ENCODE data around the gene NLRP14. TPM values are rescaled to one million over a fixed set of nuclear protein-coding genes. Genes with fewer than 3 reads are reported as not detected.

Gene NLRP14
- total and polyA plus RNA-seq, 4 donors = 1.0 to 2.6 (median 1.7) TPM

GRCh38 chr11:7050191-7050590 is 29.9 kb downstream of the NLRP14 start:
- Histone ChIP-seq H3K27me3 (ENCODE audit: control insufficient read depth, insufficient read depth, low read length) (no peaks in the 10 kb centered on the region), H3K4me1 (ENCODE audit: control insufficient read depth, insufficient read depth, low read length) (no peaks in the 10 kb centered on the region), H3K27ac (ENCODE audit: low read depth, low read length) (no peak overlapping the region), H3K9me3 (ENCODE audit: control insufficient read depth, insufficient read depth, low read length) (no peaks in the 10 kb centered on the region), H3K4me3 (ENCODE audit: low read depth, low read length) (no peak overlapping the region), H3K36me3 (ENCODE audit: control insufficient read depth, insufficient read depth, low read length) (no peaks in the 10 kb centered on the region)
- no CpG with 5 or more reads among the region's 1 CpG for WGBS (ENCODE audit: insufficient coverage)
- no peak for DNase-seq (ENCODE audit: low read depth in 4 of 6, low spot score in 6 of 6)

GRCh38 chr11:7056828-7057513 is 36.7 kb downstream of the NLRP14 start:
- DNase-seq (ENCODE audit: low read depth in 4 of 6, low spot score in 6 of 6) = no peak
- H3K4me1 ChIP-seq (ENCODE audit: control insufficient read depth, insufficient read depth, low read length) = no peaks in the 10 kb centered on the region
- no peak overlapping the region for H3K27ac ChIP-seq (ENCODE audit: low read depth, low read length)
- H3K36me3 ChIP-seq (ENCODE audit: control insufficient read depth, insufficient read depth, low read length) = no peaks in the 10 kb centered on the region
- no peak overlapping the region for H3K4me3 ChIP-seq (ENCODE audit: low read depth, low read length)
- H3K9me3 ChIP-seq (ENCODE audit: control insufficient read depth, insufficient read depth, low read length) = no peaks in the 10 kb centered on the region
- 100% methylated on average over 2 of the region's 6 CpGs for WGBS (ENCODE audit: insufficient coverage)
- no peaks in the 10 kb centered on the region for H3K27me3 ChIP-seq (ENCODE audit: control insufficient read depth, insufficient read depth, low read length)

DNA sequence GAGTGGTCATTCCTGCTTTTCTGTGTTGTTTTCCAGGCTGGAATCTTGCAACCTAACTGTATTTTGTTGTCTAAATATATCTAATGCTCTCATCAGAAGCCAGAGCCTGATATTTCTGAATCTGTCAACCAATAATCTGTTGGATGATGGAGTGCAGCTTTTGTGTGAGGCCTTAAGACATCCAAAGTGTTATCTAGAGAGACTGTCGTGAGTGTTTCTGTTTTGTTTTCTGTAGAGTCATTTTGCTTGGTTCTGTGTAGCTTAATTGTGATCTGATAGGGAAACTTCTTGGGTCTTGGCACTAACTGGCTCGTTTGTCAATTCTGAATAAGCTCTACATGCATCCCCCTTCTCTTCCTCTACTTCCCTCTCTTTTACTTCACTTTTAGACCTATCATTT is 37.4 kb downstream of the NLRP14 start:
- Histone ChIP-seq H3K4me3 (ENCODE audit: low read depth, low read length) (no peak overlapping the region), H3K27ac (ENCODE audit: low read depth, low read length) (no peak overlapping the region), H3K36me3 (ENCODE audit: control insufficient read depth, insufficient read depth, low read length) (no peaks in the 10 kb centered on the region), H3K9me3 (ENCODE audit: control insufficient read depth, insufficient read depth, low read length) (no peaks in the 10 kb centered on the region), H3K4me1 (ENCODE audit: control insufficient read depth, insufficient read depth, low read length) (no peaks in the 10 kb centered on the region), H3K27me3 (ENCODE audit: control insufficient read depth, insufficient read depth, low read length) (no peaks in the 10 kb centered on the region)
- WGBS (ENCODE audit: insufficient coverage) = no CpG with 5 or more reads among the region's 2 CpGs
- DNase-seq (ENCODE audit: low read depth in 4 of 6, low spot score in 6 of 6) = no peak

- WGBS (ENCODE audit: insufficient coverage) = no CpG with 5 or more reads among the region's 1 CpG
- Histone ChIP-seq H3K4me1 (ENCODE audit: control insufficient read depth, insufficient read depth, low read length) (no peaks in the 10 kb centered on the region), H3K27me3 (ENCODE audit: control insufficient read depth, insufficient read depth, low read length) (no peaks in the 10 kb centered on the region), H3K4me3 (ENCODE audit: low read depth, low read length) (no peak overlapping the region), H3K27ac (ENCODE audit: low read depth, low read length) (no peak overlapping the region), H3K36me3 (ENCODE audit: control insufficient read depth, insufficient read depth, low read length) (no peaks in the 10 kb centered on the region), H3K9me3 (ENCODE audit: control insufficient read depth, insufficient read depth, low read length) (no peaks in the 10 kb centered on the region)
- no peak for DNase-seq (ENCODE audit: low read depth in 4 of 6, low spot score in 6 of 6)
Observed at GRCh38 chr11:7060868-7061267, 40.6 kb downstream of the NLRP14 start.

GRCh38 chr11:7062534-7062933 is 42.3 kb downstream of the NLRP14 start:
- Histone ChIP-seq H3K4me1 (ENCODE audit: control insufficient read depth, insufficient read depth, low read length) (no peaks in the 10 kb centered on the region), H3K36me3 (ENCODE audit: control insufficient read depth, insufficient read depth, low read length) (no peaks in the 10 kb centered on the region), H3K9me3 (ENCODE audit: control insufficient read depth, insufficient read depth, low read length) (no peaks in the 10 kb centered on the region), H3K27me3 (ENCODE audit: control insufficient read depth, insufficient read depth, low read length) (no peaks in the 10 kb centered on the region), H3K27ac (ENCODE audit: low read depth, low read length) (no peak overlapping the region), H3K4me3 (ENCODE audit: low read depth, low read length) (no peak overlapping the region)
- no CpG with 5 or more reads among the region's 2 CpGs for WGBS (ENCODE audit: insufficient coverage)
- no peak for DNase-seq (ENCODE audit: low read depth in 4 of 6, low spot score in 6 of 6)

- Histone ChIP-seq H3K36me3 (ENCODE audit: control insufficient read depth, insufficient read depth, low read length) (no peaks in the 10 kb centered on the region), H3K9me3 (ENCODE audit: control insufficient read depth, insufficient read depth, low read length) (no peaks in the 10 kb centered on the region)
- WGBS (ENCODE audit: insufficient coverage) = no CpG with 5 or more reads among the region's 4 CpGs
Observed at GRCh38 chr11:7072401-7073028, 52.2 kb downstream of the NLRP14 start.

DNA sequence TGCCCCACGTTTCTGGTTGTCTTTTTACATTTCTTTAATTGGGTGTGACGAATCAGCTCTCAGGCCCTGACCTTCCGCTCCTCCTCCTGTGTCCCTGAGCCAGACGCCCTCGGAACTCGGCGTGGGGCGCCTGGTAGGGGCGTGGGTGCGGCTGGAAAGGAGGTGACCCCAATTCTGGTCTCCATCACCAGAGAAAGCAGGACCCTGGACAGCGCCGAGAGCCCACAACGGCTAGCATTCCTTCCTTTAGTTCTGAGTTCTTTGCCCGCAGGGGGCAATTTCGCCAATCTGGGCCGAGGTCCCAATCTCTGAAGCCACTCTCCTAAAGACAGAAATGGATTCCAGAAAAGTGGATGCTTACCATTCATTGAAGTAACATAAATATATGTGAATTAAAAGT is 56.8 kb downstream of the NLRP14 start:
- DNase-seq (ENCODE audit: low read depth in 4 of 6, low spot score in 6 of 6) = no peak
- Histone ChIP-seq H3K27me3 (ENCODE audit: control insufficient read depth, insufficient read depth, low read length) (no peaks in the 10 kb centered on the region), H3K4me1 (ENCODE audit: control insufficient read depth, insufficient read depth, low read length) (no peaks in the 10 kb centered on the region), H3K4me3 (ENCODE audit: low read depth, low read length) (no peak overlapping the region), H3K9me3 (ENCODE audit: control insufficient read depth, insufficient read depth, low read length) (no peaks in the 10 kb centered on the region), H3K36me3 (ENCODE audit: control insufficient read depth, insufficient read depth, low read length) (no peaks in the 10 kb centered on the region), H3K27ac (ENCODE audit: low read depth, low read length) (no peak overlapping the region)
- 76% methylated on average over 10 of the region's 16 CpGs for WGBS (ENCODE audit: insufficient coverage)

More at GRCh38 chr11:7072401-7073028, 52.2 kb downstream of the NLRP14 start:
- H3K27ac ChIP-seq (ENCODE audit: low read depth, low read length) = no peak overlapping the region
- H3K4me3 ChIP-seq (ENCODE audit: low read depth, low read length) = no peak overlapping the region
- H3K27me3 ChIP-seq (ENCODE audit: control insufficient read depth, insufficient read depth, low read length) = no peaks in the 10 kb centered on the region
- H3K4me1 ChIP-seq (ENCODE audit: control insufficient read depth, insufficient read depth, low read length) = no peaks in the 10 kb centered on the region
- DNase-seq (ENCODE audit: low read depth in 4 of 6, low spot score in 6 of 6) = no peak

GRCh38 chr11:7079545-7080135 is 59.4 kb downstream of the NLRP14 start:
- no peak for DNase-seq (ENCODE audit: low read depth in 4 of 6, low spot score in 6 of 6)
- Histone ChIP-seq H3K27me3 (ENCODE audit: control insufficient read depth, insufficient read depth, low read length) (no peaks in the 10 kb centered on the region), H3K4me3 (ENCODE audit: low read depth, low read length) (no peak overlapping the region), H3K36me3 (ENCODE audit: control insufficient read depth, insufficient read depth, low read length) (no peaks in the 10 kb centered on the region), H3K27ac (ENCODE audit: low read depth, low read length) (no peak overlapping the region), H3K9me3 (ENCODE audit: control insufficient read depth, insufficient read depth, low read length) (no peaks in the 10 kb centered on the region), H3K4me1 (ENCODE audit: control insufficient read depth, insufficient read depth, low read length) (no peaks in the 10 kb centered on the region)
- WGBS (ENCODE audit: insufficient coverage) = 92% methylated on average over 7 of the region's 7 CpGs

DNA sequence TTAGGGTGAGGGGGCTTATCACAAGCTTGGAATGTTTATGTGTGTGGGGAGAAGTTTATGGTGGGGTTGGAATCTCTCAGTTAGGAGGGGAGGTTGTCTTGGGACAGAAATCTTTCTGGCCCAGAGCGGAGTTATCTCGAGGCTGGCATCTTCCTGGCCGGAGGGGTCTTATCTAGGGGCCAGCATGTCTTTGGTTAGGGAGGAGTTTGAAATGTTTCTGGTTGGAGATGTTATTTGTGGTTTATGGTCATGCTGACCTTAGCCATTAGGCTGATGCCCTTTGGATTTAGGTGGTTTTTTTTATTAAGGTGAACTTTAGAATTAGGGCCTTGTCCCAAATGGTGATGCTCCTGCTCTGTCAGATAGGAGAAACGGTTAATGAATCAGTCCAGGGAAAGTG is 60.6 kb downstream of the NLRP14 start:
- H3K4me3 ChIP-seq (ENCODE audit: low read depth, low read length) = no peak overlapping the region
- 90% methylated on average over 4 of the region's 4 CpGs for WGBS (ENCODE audit: insufficient coverage)
- no peaks in the 10 kb centered on the region for H3K36me3 ChIP-seq (ENCODE audit: control insufficient read depth, insufficient read depth, low read length)
- H3K9me3 ChIP-seq (ENCODE audit: control insufficient read depth, insufficient read depth, low read length) = no peaks in the 10 kb centered on the region
- H3K27ac ChIP-seq (ENCODE audit: low read depth, low read length) = no peak overlapping the region
- H3K4me1 ChIP-seq (ENCODE audit: control insufficient read depth, insufficient read depth, low read length) = no peaks in the 10 kb centered on the region
- DNase-seq (ENCODE audit: low read depth in 4 of 6, low spot score in 6 of 6) = no peak
- H3K27me3 ChIP-seq (ENCODE audit: control insufficient read depth, insufficient read depth, low read length) = no peaks in the 10 kb centered on the region

DNA sequence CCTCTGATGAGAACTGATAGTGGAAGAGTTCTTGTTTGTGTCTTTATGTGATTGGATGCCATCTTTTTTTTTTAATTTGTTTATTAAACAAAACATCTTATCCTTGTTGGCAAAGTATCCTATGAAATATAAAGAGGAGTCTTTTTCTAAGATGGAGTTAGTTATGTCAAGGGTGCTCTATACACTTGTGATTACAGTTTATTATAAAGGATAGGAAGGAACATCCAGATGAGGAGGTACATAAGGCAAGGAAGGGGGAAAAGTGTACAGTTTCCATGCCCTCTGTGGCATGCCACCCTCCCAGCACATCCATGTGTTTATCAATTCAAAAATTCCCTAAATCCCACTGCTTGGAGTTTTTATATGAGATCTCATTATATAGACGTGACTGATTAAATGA is 61.2 kb downstream of the NLRP14 start:
- Histone ChIP-seq H3K4me1 (ENCODE audit: control insufficient read depth, insufficient read depth, low read length) (no peaks in the 10 kb centered on the region), H3K4me3 (ENCODE audit: low read depth, low read length) (no peak overlapping the region), H3K27ac (ENCODE audit: low read depth, low read length) (no peak overlapping the region), H3K9me3 (ENCODE audit: control insufficient read depth, insufficient read depth, low read length) (no peaks in the 10 kb centered on the region), H3K36me3 (ENCODE audit: control insufficient read depth, insufficient read depth, low read length) (no peaks in the 10 kb centered on the region), H3K27me3 (ENCODE audit: control insufficient read depth, insufficient read depth, low read length) (no peaks in the 10 kb centered on the region)
- no CpG with 5 or more reads among the region's 1 CpG for WGBS (ENCODE audit: insufficient coverage)
- no peak for DNase-seq (ENCODE audit: low read depth in 4 of 6, low spot score in 6 of 6)
